Gastrocnemius medialis (tissue), 4 donors: Measurements from ENCODE around the gene CRYGN.

Source experiments
- CTCF ChIP-seq, 5 experiments: fragments of 450-650 bp in 3 of 5; fragments of 200-600 bp in 2 of 5; sonication (generic) in 2 of 5; IDR thresholded peaks in 4 of 5; conservative IDR thresholded peaks in 1 of 5; 1 replicate in 4 of 5; 2 replicates in 1 of 5; pipeline ENCODE4 v1.5.1; 2016 to 2019; ENCODE audit warnings: antibody characterized with exemption in 5 of 5, mild to moderate bottlenecking in 3 of 5, moderate library complexity in 3 of 5
- POLR2A ChIP-seq, 2 donors: fragments of 450-650 bp; IDR thresholded peaks; one replicate each; pipeline ENCODE4 v1.6.1; 2017; ENCODE audit warnings: antibody characterized with exemption in 2 of 2, mild to moderate bottlenecking in 2 of 2, moderate library complexity in 2 of 2

DNA sequence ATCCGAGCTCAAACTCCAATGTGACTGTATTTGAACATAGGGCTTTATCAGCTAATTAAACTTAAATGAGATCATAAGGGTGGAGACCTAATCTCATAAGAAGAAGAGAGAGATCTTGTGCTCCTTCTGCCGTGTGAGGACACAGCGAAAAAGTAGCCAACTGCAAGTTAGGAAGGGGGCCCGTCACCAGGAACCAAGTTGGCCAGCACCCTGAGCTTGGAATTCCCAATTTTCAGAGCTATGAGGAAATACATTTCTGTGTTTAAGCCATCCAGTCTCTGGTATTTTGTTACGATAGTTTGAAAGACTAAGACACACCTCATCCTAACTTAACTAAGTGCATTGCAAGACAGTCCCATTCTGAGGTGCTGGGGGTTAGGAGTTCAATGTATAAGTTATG lies 16.0 kb downstream of the CRYGN start:
- TF ChIP-seq CTCF (IDR thresholded peaks at IDR 0.05 in 4 of 5, conservative IDR thresholded peaks at IDR 0.05 in 1 of 5) = no peak
- TF ChIP-seq POLR2A (IDR thresholded peaks at IDR 0.05) = no peak
